Amygdala (tissue), 56 donors: Measurements from ENCODE around the gene MGP.

Experiments used
- DNase-seq, 56 donors: peaks; one replicate each; lab custom pipeline; 2025; lab: John Stamatoyannopoulos, UW

The MGP gene

GRCh38 chr12:14833336-14833735, 52.3 kb downstream of the MGP start:
- no peak for DNase-seq
